Testis (tissue), 3 donors: ENCODE measurements around the gene CACNB1. TPM values are rescaled to one million over a fixed set of nuclear protein-coding genes. Genes with fewer than 3 reads are reported as not detected.
A peak's percentile ranks its signal among the peaks of the same experiment; 100 is the strongest.

ENCODE experiments used
- DNase-seq: peaks from one replicate; pipeline ENCODE4 v3.0.0-alpha.2; 2019
- H3K27ac ChIP-seq, 2 donors: fragments of 200-600 bp; sonication (generic); one replicate each; pipeline ENCODE4 v1.5.1; 2019
- H3K27me3 ChIP-seq: fragments of 200-600 bp; sonication (generic); one replicate; pipeline ENCODE4 v1.5.1; 2019
- H3K36me3 ChIP-seq: fragments of 200-600 bp; sonication (generic); one replicate; pipeline ENCODE4 v1.5.1; 2017; ENCODE audit warnings: low read depth; ENCODE audit errors: missing control alignments
- H3K4me1 ChIP-seq: fragments of 200-600 bp; sonication (generic); one replicate; pipeline ENCODE4 v1.5.1; 2019
- H3K4me3 ChIP-seq, 2 donors: fragments of 200-600 bp; sonication (generic); one replicate each; pipeline ENCODE4 v1.5.1; 2017 to 2019
- H3K9me3 ChIP-seq: fragments of 200-600 bp; sonication (generic); one replicate; pipeline ENCODE4 v1.5.1; 2017
- POLR2A ChIP-seq: fragments of 450-650 bp; IDR thresholded peaks from one replicate; pipeline ENCODE4 v1.6.1; 2017; ENCODE audit warnings: antibody characterized with exemption, mild to moderate bottlenecking, moderate library complexity
- WGBS, 2 donors: methylation state at CpG; one replicate each; pipeline ENCODE4 v1.1.5; 2018; 5-methylcytosine and 5-hydroxymethylcytosine counted together
- intact Hi-C: fragments of 100-400 bp; cut with DNase I; formaldehyde crosslinking; loops from one replicate; pipeline ENCODE4 v1.15.1; 2023; ENCODE audit warnings: low total_unique reads
- polyA plus RNA-seq: library from polyadenylated mRNA; stranded (reverse); fragments of 350-450 nt; fragmentation: Illumina TruSeq; extraction: RNeasy Lipid Tissue Mini Kit (QIAGEN cat#74804); gene quantifications from one replicate; pipeline ENCODE4 v1.2.3, GENCODE V29; 2014; ENCODE audit warnings: low read depth, low replicate concordance; ENCODE audit not compliant: insufficient read depth
- total RNA-seq, 2 donors: library from RNA; depleted of rRNA; stranded (reverse); fragments of >200 nt; gene quantifications; one replicate each; pipeline ENCODE4 v1.2.3, GENCODE V29; 2016
- TF ChIP-seq, protein P1 (sequence below), 3 experiments: fragments of 450-650 bp in 2 of 3; fragments of 200-600 bp in 1 of 3; sonication (generic) in 1 of 3; IDR thresholded peaks; one replicate each; pipeline ENCODE4 v1.5.1; 2016 to 2019; ENCODE audit warnings: antibody characterized with exemption in 3 of 3, mild to moderate bottlenecking in 2 of 3, moderate library complexity in 1 of 3

CACNB1 gene
- total and polyA plus RNA-seq, 3 donors from 2014 or later, result 11.3 to 19.8 (median 18.1) TPM

DNA sequence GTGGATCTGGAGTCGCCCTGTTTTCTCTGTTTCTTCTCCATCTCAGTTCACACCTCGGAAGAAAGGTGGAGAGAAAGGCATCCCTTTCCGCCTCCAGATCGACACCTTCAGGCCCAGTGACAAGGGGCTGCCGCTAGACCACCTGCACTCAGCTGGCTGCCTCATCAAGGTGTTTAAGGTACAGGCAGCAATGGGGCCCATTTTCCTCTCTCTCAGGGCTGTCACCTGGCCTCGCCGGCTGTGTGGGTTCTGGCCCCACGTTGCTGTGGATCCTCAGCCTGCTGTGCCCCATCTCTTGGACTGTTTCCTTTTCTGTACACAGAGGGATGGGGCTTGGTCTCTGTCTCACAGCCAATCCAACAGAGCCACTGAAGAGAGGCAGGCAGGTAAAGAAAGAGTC is 45.7 kb upstream of the CACNB1 start:
- DNase-seq, result no peak
- Histone ChIP-seq H3K36me3 (no peaks in the 10 kb centered on the region), H3K27ac (no peak overlapping the region), H3K27me3 (no peaks in the 10 kb centered on the region), H3K4me1 (no peaks in the 10 kb centered on the region), H3K4me3 (no peak overlapping the region), H3K9me3 (no peaks in the 10 kb centered on the region)
- WGBS, 2 donors, result 80 to 86% methylated on average over 6 to 8 of the region's 8 CpGs
- intact Hi-C loops, result no loop called here
- no peak for TF ChIP-seq POLR2A
- TF ChIP-seq, protein P1, sequence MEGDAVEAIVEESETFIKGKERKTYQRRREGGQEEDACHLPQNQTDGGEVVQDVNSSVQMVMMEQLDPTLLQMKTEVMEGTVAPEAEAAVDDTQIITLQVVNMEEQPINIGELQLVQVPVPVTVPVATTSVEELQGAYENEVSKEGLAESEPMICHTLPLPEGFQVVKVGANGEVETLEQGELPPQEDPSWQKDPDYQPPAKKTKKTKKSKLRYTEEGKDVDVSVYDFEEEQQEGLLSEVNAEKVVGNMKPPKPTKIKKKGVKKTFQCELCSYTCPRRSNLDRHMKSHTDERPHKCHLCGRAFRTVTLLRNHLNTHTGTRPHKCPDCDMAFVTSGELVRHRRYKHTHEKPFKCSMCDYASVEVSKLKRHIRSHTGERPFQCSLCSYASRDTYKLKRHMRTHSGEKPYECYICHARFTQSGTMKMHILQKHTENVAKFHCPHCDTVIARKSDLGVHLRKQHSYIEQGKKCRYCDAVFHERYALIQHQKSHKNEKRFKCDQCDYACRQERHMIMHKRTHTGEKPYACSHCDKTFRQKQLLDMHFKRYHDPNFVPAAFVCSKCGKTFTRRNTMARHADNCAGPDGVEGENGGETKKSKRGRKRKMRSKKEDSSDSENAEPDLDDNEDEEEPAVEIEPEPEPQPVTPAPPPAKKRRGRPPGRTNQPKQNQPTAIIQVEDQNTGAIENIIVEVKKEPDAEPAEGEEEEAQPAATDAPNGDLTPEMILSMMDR (IDR thresholded peaks at IDR 0.05), result no peak

DNA sequence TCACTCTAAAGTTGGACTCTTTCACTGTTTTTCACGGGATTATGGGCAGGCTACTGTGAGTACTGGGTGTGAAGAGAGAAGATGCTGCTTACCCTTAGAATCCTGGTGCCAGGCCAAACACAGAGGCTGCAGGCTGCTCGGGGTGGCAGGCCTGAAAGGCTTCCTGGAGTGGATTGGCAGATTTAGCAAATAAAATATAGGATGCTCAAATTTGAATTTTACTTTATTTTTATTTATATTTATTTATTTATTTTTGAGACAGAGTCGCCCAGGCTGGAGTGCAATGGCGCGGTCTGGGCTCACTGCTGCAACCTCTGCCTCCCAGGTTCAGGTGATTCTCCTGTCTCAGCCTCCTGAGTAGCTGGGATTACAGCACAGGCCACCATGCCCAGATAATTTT is 43.2 kb upstream of the CACNB1 start:
- no peaks in the 10 kb centered on the region for H3K4me1 ChIP-seq
- no peak overlapping the region for H3K4me3 ChIP-seq
- TF ChIP-seq, protein P1 (IDR thresholded peaks at IDR 0.05), result no peak
- no peak for TF ChIP-seq POLR2A
- intact Hi-C loops, result no loop called here
- H3K36me3 ChIP-seq, result no peaks in the 10 kb centered on the region
- whole genome bisulfite sequencing, 2 donors, result 87 to 90% methylated on average over 5 of the region's 5 CpGs
- no peaks in the 10 kb centered on the region for H3K27me3 ChIP-seq
- no peak for DNase-seq
- H3K27ac ChIP-seq, result no peak overlapping the region
- no peaks in the 10 kb centered on the region for H3K9me3 ChIP-seq

DNA sequence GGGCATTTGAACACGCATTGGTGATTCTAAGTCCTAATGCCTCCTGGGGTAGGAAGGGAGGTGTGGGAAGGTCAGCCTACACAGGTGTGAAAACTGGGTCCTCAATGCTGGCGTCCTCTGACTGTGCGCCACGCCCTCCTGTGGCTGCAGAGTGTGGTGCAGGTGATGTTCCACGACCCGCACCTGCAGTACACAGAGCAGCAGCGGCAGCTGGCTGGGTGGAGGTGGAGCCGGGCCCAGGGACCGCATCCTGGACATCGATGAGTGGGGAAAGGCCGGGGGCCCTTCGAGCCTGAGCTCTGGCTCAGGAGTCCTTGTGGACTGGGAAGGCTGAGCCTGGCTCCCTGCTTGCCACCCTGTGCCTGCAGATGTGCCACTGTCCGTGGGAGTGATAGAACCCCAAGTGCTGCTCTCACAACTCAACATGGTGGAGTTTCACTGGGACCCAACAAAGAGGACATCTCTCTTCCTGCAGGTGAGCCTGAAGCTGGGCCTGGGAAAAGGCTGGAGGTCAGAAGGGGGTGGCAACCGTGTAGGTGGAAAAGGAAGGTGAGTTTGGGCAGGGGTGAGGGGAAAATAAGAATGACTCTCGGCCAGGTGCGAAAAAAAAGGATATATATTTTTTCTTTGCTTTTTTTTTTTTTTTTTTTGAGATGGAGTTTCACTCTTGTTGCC is 42.3 kb upstream of the CACNB1 start:
- no peak overlapping the region for H3K4me3 ChIP-seq
- no peaks in the 10 kb centered on the region for H3K27me3 ChIP-seq
- intact Hi-C loops, result no loop called here
- H3K27ac ChIP-seq, result no peak overlapping the region
- DNase-seq, result peak; percentile 58
- TF ChIP-seq, protein P1 (IDR thresholded peaks at IDR 0.05), result peak; percentile 15 to 42 (median 29)
- no peak for TF ChIP-seq POLR2A
- H3K4me1 ChIP-seq, result no peaks in the 10 kb centered on the region
- no peaks in the 10 kb centered on the region for H3K9me3 ChIP-seq
- H3K36me3 ChIP-seq, result no peaks in the 10 kb centered on the region
- WGBS, 2 donors, result 47 to 50% methylated on average over 16 of the region's 16 CpGs

DNA sequence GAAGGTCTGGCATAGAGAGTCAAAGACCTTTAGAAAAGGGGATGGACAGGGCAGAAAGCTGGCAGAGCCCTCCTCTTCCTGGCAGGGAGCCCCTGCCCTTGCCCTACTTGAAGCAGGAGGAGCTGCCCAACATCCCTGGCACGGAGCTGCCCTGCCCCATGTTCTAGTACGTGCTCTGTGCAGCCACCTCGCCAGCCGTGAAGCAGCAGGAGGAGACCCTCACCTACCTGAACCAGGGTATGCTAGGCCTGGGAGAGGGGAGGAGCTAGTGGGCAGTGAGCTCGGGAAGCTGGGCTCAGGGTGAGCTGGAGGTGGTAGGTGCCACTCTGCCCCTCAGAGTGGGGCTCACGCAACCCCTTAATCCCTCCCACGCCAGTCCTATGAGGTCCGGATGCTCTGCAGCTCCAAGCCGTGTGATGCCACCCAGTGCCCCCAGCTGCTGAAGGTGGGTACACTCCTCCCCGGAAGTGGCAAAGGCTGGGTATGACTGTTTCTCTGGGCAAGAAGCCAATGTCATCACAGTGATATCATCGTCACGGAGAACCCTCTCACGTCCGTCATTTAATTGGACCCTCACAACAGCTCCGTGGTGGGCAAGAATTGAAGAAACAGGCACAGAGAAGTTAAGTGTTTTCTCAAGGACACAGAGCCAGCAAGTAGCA is 41.0 kb upstream of the CACNB1 start:
- no peaks in the 10 kb centered on the region for H3K27me3 ChIP-seq
- intact Hi-C loops, result no loop called here
- peak; percentile 43 for DNase-seq

More for the DNA sequence above, 41.0 kb upstream of the CACNB1 start:
- Histone ChIP-seq H3K27ac (no peak overlapping the region), H3K9me3 (no peaks in the 10 kb centered on the region), H3K4me1 (no peaks in the 10 kb centered on the region), H3K4me3 (no peak overlapping the region), H3K36me3 (no peaks in the 10 kb centered on the region)
- TF ChIP-seq POLR2A, result no peak
- TF ChIP-seq, protein P1 (IDR thresholded peaks at IDR 0.05), result no peak
- 44 to 56% methylated on average over 10 to 15 of the region's 15 CpGs for WGBS, 2 donors
